ENCODE data around the gene SF3A1. TPM values are rescaled to one million over a fixed set of nuclear protein-coding genes. Genes with fewer than 3 reads are reported as not detected.

SF3A1 gene
- total and polyA plus RNA-seq, 9 of the 15 experiments (the other 6 are each of a cell fraction or from before 2014, with no cell fraction given): 6.7 to 228 (median 13.0) TPM

- peak; percentile 89; the same call in 1 of the 2 replicates for TF ChIP-seq ARID4B (CRISPR knock-in tag; IDR thresholded peaks at IDR 0.05)
- no peak for TF ChIP-seq FOXJ3 (CRISPR knock-in tag; IDR thresholded peaks at IDR 0.05)
- TF ChIP-seq ZFX (CRISPR knock-in tag; IDR thresholded peaks at IDR 0.05): peak; percentile 95
- no peak for TF ChIP-seq CEBPG (CRISPR knock-in tag; IDR thresholded peaks at IDR 0.05)
- TF ChIP-seq CEBPG (tag; conservative IDR thresholded peaks at IDR 0.05 in 1 of 2, IDR thresholded peaks at IDR 0.05 in 1 of 2): no peak
- no peak for TF ChIP-seq CUX1 (CRISPR knock-in tag; IDR thresholded peaks at IDR 0.05)
- no peak for TF ChIP-seq GATAD2A (IDR thresholded peaks at IDR 0.05)
- TF ChIP-seq ZNF699 (CRISPR knock-in tag; IDR thresholded peaks at IDR 0.05; ENCODE audit: insufficient replicate concordance): no peak
- no peak for TF ChIP-seq HIVEP1 (CRISPR knock-in tag; IDR thresholded peaks at IDR 0.05)
- TF ChIP-seq ZFPM2 (CRISPR knock-in tag; IDR thresholded peaks at IDR 0.05): no peak
- no peak for TF ChIP-seq HMG20A (CRISPR knock-in tag; conservative IDR thresholded peaks at IDR 0.05)
- TF ChIP-seq CSDE1 (IDR thresholded peaks at IDR 0.05): peak in 1 of 2 experiments; percentile 63; a peak in 1 of 4 replicates
- TF ChIP-seq ZNF507 (tag; conservative IDR thresholded peaks at IDR 0.05): no peak
- no peak for TF ChIP-seq PPARD (CRISPR knock-in tag; IDR thresholded peaks at IDR 0.05)
- no peak for TF ChIP-seq MTF1 (CRISPR knock-in tag; IDR thresholded peaks at IDR 0.05; ENCODE audit: borderline replicate concordance)
- no peak for TF ChIP-seq TEAD1 (CRISPR knock-in tag; IDR thresholded peaks at IDR 0.05)
- TF ChIP-seq TFAP4 (CRISPR knock-in tag; IDR thresholded peaks at IDR 0.05; ENCODE audit: borderline replicate concordance): peak; percentile 54; the same call in 1 of the 2 replicates
These were observed at the start of gene SF3A1, which contains the start of gene CCDC157 (continued) for GRCh38 chr22:30356449-30357235.

Measured in K562 (cell line).